8988T (cell line): Measurements from ENCODE around the gene OTUD6A.
"Not testable (repeated sequence)": the region's sequence is repeated elsewhere in the genome, so short reads cannot be mapped to it uniquely, and the experiment has no call there.

Source experiments
- DNase-seq: peaks from one replicate; pipeline ENCODE4 v3.0.0; 2011

OTUD6A gene

GRCh38 chrX:70049406-70049805 lies 12.9 kb upstream of the OTUD6A start:
- DNase-seq, result no peak

GRCh38 chrX:70049925-70050324 lies 12.3 kb upstream of the OTUD6A start, which contains the start of gene AWAT2:
Gene AWAT2 (minus strand): TSS chrX:70049938. CDS start chrX:70049932, 6 bp downstream.
- DNase-seq, result no peak

- no peak for DNase-seq
These were observed 9.2 kb upstream of the OTUD6A start for GRCh38 chrX:70052895-70053615.

DNA sequence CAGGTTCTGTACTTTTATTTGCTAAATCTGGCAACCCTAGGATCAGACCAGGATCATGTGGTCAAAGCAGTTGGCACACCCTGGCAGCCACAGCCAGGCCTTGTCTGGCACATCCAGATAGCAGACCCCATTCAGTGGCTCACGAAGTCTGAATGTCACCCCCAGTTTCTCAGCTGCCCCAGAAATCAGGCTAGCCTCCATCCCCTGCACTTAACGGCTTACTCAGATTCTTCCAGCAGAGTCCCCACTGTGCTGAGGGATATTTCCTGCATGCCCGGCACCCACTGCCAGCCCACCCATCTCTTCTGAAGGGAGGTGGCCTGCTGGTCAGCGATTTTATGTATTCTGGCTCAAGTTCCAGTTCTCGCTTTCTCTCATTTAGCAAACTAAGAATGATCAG lies 7.9 kb upstream of the OTUD6A start:
- no peak for DNase-seq

GRCh38 chrX:70062961-70063550 lies 799 bp downstream of the OTUD6A start:
- DNase-seq, result no peak

GRCh38 chrX:70066646-70067045 lies 4.4 kb downstream of the OTUD6A start:
- DNase-seq, result no peak

- no peak for DNase-seq
These were observed 17.0 kb downstream of the OTUD6A start for GRCh38 chrX:70079297-70079696.

DNA sequence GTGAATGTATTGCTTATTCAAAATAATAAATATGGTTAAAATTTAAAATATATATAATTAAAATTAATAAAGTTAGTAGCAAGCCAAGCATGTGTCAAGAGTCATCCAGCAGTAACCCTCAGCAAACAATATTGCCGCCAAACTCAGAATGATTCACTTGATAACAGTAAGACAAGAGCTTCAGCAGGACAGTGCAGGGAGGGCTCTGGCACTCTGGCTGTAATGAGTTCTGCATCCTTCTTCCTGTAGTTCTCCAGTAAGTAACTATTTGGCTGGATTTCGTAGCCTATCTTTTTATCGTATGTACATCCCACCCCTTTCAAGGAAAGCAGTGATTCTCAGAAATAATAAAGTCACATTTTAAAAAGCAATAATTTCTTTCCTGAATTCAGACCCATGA lies 17.6 kb downstream of the OTUD6A start:
- no peak for DNase-seq

DNA sequence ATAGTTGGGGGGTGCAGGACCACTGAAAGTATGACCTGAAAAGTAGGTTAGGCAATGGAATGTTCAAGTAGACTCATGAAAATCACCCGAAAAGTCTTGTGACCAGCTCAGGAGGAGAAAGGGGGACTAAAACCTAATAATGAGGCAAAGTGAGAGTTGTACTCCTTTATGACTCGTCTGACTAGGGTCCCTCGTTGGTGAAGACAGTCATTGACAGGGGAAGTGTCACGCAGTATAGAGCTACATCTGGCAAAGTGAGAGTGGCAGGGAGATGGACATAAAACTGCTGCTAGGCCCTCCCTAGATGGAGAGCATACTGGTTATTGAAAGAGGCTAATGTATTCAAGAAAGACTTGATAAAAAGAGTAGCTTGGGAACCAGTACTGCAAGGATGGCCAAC lies 20.5 kb downstream of the OTUD6A start:
- no peak for DNase-seq

- no peak for DNase-seq
These were observed 22.5 kb downstream of the OTUD6A start for GRCh38 chrX:70084592-70085240.

- no peak for DNase-seq
These were observed 25.8 kb downstream of the OTUD6A start for GRCh38 chrX:70087857-70088630.

GRCh38 chrX:70088751-70089150 lies 26.5 kb downstream of the OTUD6A start:
- no peak for DNase-seq

DNA sequence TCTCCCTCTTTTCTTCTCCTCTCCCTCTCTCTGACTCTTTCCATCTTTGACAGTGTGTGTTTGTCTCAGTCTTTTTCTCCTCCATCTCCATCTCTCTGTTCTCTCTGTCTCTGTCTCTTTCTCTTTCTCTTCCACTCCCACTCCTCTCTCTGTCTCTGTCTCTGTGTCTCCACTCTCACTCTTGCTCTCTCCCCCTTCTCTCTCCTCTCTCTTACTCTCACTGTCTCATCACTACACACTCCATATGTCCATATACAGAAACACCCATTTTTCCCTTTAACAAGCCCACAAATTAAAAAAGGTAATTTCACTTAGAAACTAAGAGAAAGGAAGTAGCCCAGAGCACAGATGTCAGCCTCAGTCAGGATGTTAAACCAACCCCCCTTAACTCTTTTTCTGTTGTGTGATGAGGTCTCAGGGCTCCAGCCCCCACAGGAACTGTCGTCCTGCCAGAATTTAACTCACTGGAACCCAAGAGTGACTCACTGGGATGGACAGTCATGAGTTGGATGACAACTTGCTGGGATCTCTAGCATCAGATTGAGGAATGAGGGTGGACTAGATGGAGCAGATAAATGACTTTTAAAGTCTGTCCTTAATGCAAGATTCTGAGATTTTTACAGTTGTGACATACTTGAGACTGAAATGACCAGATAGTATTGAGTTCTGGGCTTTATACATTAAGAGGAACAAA lies 27.5 kb downstream of the OTUD6A start:
- no peak for DNase-seq

GRCh38 chrX:70092247-70092646 lies 30.0 kb downstream of the OTUD6A start:
- no peak for DNase-seq

GRCh38 chrX:70096052-70096451 lies 33.8 kb downstream of the OTUD6A start:
- DNase-seq, result no peak

DNA sequence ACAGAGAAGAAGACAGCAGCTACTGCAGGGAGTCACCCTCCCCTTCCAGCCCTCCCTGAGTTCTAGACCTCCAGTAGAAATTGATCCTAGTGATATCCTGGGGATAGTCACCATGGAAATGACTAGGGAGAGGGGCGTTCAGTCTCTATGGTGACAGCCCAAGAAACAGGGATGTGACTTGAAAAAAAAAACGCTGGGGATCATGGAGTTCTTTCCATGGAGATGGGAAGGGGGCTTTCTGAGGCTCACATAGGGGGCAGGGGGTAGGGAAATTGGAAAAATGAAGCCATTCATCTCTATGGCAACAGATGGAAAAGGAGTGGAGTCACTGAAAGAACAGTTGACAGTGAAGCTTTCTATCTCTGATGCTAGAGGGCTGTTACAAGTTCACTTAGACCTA lies 43.0 kb downstream of the OTUD6A start:
- DNase-seq, result no peak

GRCh38 chrX:70111436-70112026 lies 49.3 kb downstream of the OTUD6A start:
- not testable (repeated sequence) for DNase-seq
